ENCODE results near the gene KRT77. TPM values are rescaled to one million over a fixed set of nuclear protein-coding genes. Genes with fewer than 3 reads are reported as not detected.

KRT77 gene
- total and polyA plus RNA-seq, 2 experiments from 2014 or later: not detected

GRCh38 chr12:52681526-52682380 is 21.6 kb downstream of the KRT77 start (continued):
- TF ChIP-seq ZNF462 (CRISPR knock-in tag; IDR thresholded peaks at IDR 0.05) (no peak), ZNF114 (CRISPR knock-in tag; IDR thresholded peaks at IDR 0.05) (no peak), STAT1 (IDR thresholded peaks at IDR 0.05; ENCODE audit: unreplicated experiment) (no peak), EZH2phosphoT487 (IDR thresholded peaks at IDR 0.05; ENCODE audit: unreplicated experiment) (no peak), ETS1 (IDR thresholded peaks at IDR 0.05) (no peak)

- Histone ChIP-seq H3K36me3 (ENCODE audit: insufficient read depth) (no peaks in the 10 kb centered on the region), H3K79me2 (replicated peaks; ENCODE audit: insufficient read depth) (no peaks in the 10 kb centered on the region), H3K4me2 (no peak within 1 kb of the TSS), H2AFZ (no peak within 1 kb of the TSS), H4K20me1 (replicated peaks; ENCODE audit: insufficient read depth) (no peaks in the 10 kb centered on the region), H3K27ac (ENCODE audit: low read depth) (no peak within 1 kb of the TSS), H3K4me1 (ENCODE audit: insufficient read depth) (no peaks in the 10 kb centered on the region), H3K27me3 (ENCODE audit: insufficient read depth) (no peaks in the 10 kb centered on the region), H3K4me3 (no peak within 1 kb of the TSS), H3F3A (replicated peaks; ENCODE audit: low read depth) (no peaks in the 10 kb centered on the region), H3K9me2 (ENCODE audit: insufficient read depth) (peaks cover 9% of the 10 kb centered on the region; the same call in 1 of the 2 replicates)
- ATAC-seq (no peak), DNase-seq (ENCODE audit: low spot score) (no peak)
- Mint-ChIP-seq H3K27ac (no peak within 1 kb of the TSS), H3K9me3 (no peaks in the 10 kb centered on the region), H3K4me1 (no peaks in the 10 kb centered on the region; the same call in 2 of the 3 replicates), H3K4me3 (no peak within 1 kb of the TSS), H3K36me3 (ENCODE audit: low read depth) (no peaks in the 10 kb centered on the region), H3K27me3 (ENCODE audit: insufficient read depth, low read depth, poor library complexity) (no peaks in the 10 kb centered on the region)
- TF ChIP-seq ZNF114 (CRISPR knock-in tag; IDR thresholded peaks at IDR 0.05) (no peak), REST (IDR thresholded peaks at IDR 0.05; ENCODE audit: unreplicated experiment) (no peak), STAT1 (IDR thresholded peaks at IDR 0.05; ENCODE audit: unreplicated experiment) (no peak), CREB1 (CRISPR knock-in tag; IDR thresholded peaks at IDR 0.05; ENCODE audit: low read depth) (no peak), ETS1 (IDR thresholded peaks at IDR 0.05) (no peak), NANOG (IDR thresholded peaks at IDR 0.05; ENCODE audit: borderline replicate concordance) (no peak), JUNB (IDR thresholded peaks at IDR 0.05; ENCODE audit: unreplicated experiment) (no peak)
Observed at GRCh38 chr12:52680363-52680762, 23.0 kb downstream of the KRT77 start, which contains the start of gene KRT1. TSS of gene KRT1 (minus strand) at chr12:52680407. CDS start at chr12:52680348, 59 bp downstream.

All from GM23338 (cell line).